HG03064 (cell line): Measurements from ENCODE around the gene MMP23B.

Source experiments
- ATAC-seq: cut with Tn5 transposase; IDR thresholded peaks from one replicate; pipeline ENCODE4 v1.9.1; 2021; ENCODE audit warnings: low read depth; ENCODE audit not compliant: unreplicated experiment

MMP23B gene

GRCh38 chr1:1618396-1619068 is 13.4 kb upstream of the MMP23B start:
- ATAC-seq: no peak

- no peak for ATAC-seq
These were observed 12.0 kb upstream of the MMP23B start for GRCh38 chr1:1619917-1620361.

- ATAC-seq: no peak
These were observed 11.4 kb upstream of the MMP23B start for GRCh38 chr1:1620433-1621139.

- no peak for ATAC-seq
These were observed 10.6 kb upstream of the MMP23B start for GRCh38 chr1:1621173-1622009.

- ATAC-seq: no peak
These were observed 9.8 kb upstream of the MMP23B start for GRCh38 chr1:1622010-1622787.

- ATAC-seq: no peak
These were observed 9.2 kb upstream of the MMP23B start for GRCh38 chr1:1622788-1623094.

- ATAC-seq: no peak
These were observed 8.8 kb upstream of the MMP23B start for GRCh38 chr1:1623181-1623630.

GRCh38 chr1:1623631-1624442 is 8.1 kb upstream of the MMP23B start:
- no peak for ATAC-seq

GRCh38 chr1:1624443-1625403 is 7.2 kb upstream of the MMP23B start:
- ATAC-seq: no peak

GRCh38 chr1:1625404-1625775 is 6.6 kb upstream of the MMP23B start:
- ATAC-seq: no peak

- no peak for ATAC-seq
These were observed 6.2 kb upstream of the MMP23B start for GRCh38 chr1:1625824-1626206.

GRCh38 chr1:1626207-1627141 is 5.5 kb upstream of the MMP23B start:
- no peak for ATAC-seq

GRCh38 chr1:1627261-1627828 is 4.6 kb upstream of the MMP23B start:
- no peak for ATAC-seq

GRCh38 chr1:1627829-1628753 is 3.9 kb upstream of the MMP23B start:
- no peak for ATAC-seq

GRCh38 chr1:1628754-1629429 is 3.1 kb upstream of the MMP23B start:
- no peak for ATAC-seq
